NCI-H748 (cell line): ENCODE measurements around the gene SLC6A8.
"Not testable (repeated sequence)": the region's sequence is repeated elsewhere in the genome, so short reads cannot be mapped to it uniquely, and the experiment has no call there.

ENCODE experiments used
- DNase-seq: peaks from one replicate; lab custom pipeline; 2025; ENCODE audit not compliant: unreplicated experiment; lab: John Stamatoyannopoulos, UW

Gene SLC6A8

DNA sequence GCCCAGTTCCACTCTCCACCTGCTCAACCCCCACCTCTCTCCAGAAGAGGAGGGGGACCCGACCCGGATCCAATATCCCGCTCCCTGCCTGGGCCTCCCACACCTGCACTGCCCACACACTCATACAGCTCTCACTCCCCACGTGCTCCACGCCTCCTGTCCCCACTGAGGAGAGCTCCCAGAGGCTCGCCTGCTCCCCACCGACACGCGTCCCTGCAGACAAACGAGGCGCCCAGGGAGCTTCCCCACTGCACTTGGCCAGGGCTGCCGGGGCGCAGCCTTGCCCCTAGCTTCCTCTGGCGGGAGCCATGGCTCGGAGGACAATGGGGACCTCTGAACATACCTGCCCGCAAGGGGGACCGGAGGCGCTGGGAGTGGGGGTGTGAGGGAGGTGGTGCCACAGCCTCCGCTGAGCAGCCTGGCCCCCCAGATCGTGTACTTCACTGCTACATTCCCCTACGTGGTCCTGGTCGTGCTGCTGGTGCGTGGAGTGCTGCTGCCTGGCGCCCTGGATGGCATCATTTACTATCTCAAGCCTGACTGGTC lies 5.0 kb downstream of the SLC6A8 start:
- no peak for DNase-seq

DNA sequence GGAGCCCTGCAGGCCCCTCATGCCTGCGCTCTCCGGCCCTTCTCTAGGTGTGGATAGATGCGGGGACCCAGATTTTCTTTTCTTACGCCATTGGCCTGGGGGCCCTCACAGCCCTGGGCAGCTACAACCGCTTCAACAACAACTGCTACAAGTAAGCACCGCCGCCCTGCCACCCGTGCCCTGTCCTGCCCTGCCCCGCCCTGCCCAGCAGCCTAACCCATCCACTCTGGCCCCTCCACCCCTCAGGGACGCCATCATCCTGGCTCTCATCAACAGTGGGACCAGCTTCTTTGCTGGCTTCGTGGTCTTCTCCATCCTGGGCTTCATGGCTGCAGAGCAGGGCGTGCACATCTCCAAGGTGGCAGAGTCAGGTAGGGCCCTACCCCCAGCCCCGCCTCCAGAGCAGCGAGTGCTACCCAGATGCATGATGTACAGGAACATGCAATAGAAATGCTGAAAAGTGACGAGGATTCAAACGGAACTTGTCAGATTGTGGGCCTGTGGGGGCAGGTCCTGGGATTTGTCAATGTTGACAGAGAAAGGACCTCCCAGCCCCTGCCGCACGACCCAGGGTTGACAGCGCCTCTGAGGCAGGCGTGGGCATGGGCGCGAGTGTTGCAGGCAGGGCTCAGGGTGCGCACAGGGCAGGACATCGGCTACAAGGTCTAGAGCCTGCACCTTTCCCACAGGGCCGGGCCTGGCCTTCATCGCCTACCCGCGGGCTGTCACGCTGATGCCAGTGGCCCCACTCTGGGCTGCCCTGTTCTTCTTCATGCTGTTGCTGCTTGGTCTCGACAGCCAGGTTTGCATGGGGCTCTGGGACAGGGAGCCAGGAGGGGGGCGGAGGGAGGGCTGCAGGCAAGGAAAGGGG lies 5.7 kb downstream of the SLC6A8 start:
- DNase-seq, result no peak

DNA sequence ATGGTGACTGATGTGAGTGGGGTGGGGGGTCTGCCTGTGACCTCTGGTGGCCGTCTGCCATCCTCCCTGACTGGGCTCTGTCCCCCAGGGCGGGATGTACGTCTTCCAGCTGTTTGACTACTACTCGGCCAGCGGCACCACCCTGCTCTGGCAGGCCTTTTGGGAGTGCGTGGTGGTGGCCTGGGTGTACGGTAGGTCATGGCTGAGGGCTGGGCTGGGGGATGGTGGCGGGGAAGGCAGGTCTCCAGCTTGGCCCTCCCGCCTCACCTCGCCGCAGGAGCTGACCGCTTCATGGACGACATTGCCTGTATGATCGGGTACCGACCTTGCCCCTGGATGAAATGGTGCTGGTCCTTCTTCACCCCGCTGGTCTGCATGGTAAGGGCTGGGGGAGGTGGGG lies 6.5 kb downstream of the SLC6A8 start:
- DNase-seq, result not testable (repeated sequence)

GRCh38 chrX:153694687-153695270 lies 7.1 kb downstream of the SLC6A8 start:
- DNase-seq, result no peak

DNA sequence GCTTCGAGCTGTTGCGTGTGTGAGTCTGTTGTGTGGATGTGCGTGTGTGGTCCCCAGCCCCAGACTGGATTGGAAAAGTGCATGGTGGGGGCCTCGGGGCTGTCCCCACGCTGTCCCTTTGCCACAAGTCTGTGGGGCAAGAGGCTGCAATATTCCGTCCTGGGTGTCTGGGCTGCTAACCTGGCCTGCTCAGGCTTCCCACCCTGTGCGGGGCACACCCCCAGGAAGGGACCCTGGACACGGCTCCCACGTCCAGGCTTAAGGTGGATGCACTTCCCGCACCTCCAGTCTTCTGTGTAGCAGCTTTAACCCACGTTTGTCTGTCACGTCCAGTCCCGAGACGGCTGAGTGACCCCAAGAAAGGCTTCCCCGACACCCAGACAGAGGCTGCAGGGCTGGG lies 8.4 kb downstream of the SLC6A8 start:
- no peak for DNase-seq

DNA sequence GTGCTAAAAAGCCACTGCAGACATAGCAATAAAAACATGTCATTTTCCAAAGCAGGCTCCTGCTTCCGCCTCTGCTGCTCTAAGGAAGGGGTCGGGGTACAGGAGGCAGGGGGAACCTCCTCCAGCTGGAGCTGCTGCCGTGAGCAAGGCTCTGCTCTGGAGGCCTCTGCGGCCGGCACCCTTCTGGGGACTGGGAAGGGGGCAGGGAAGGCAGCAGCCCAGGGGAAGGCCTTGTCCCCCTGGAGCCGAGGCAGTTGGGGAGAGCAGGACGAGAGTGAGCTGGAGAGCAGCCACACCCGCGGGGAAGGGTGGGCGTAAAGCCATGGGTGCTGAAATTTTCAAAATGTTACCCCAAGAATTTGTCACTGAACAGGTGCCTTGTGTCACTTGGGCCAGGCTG lies 8.8 kb downstream of the SLC6A8 start:
- DNase-seq, result not testable (repeated sequence)

DNA sequence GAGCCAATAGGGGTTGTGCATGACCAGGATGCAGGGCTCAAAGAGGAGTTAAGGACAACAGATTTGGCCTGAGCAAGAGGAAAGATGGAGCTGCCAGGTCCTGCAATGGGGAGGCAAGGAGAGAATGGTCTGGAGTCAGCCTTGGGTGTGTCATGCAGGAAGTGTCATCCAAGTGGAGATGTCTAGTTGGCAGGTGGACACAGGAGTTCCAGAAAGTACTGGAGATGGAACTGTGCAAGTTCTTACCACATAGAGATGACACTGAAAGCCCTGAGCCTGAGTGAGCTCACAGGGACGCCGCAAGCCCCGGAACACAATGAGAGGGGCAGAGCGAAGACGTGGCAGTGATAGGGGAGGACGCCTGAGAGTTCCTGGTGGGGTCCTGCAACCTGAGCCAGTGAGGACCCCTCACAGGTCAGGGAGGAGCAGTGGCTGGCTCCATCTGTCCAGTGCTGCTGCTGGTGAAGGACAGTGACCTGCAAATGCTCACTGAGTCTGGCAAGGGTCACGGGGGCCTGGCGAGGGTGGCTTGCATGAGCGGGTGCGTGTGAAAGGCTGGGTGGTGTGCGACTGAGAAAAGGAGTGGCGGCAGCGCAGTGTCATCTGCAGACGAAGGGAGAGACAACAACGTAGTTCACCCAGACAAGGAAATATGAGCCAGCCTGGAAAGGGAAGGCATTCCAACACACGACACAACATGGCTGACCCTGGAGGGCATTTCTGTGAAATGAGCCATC lies 9.4 kb downstream of the SLC6A8 start:
- not testable (repeated sequence) for DNase-seq

DNA sequence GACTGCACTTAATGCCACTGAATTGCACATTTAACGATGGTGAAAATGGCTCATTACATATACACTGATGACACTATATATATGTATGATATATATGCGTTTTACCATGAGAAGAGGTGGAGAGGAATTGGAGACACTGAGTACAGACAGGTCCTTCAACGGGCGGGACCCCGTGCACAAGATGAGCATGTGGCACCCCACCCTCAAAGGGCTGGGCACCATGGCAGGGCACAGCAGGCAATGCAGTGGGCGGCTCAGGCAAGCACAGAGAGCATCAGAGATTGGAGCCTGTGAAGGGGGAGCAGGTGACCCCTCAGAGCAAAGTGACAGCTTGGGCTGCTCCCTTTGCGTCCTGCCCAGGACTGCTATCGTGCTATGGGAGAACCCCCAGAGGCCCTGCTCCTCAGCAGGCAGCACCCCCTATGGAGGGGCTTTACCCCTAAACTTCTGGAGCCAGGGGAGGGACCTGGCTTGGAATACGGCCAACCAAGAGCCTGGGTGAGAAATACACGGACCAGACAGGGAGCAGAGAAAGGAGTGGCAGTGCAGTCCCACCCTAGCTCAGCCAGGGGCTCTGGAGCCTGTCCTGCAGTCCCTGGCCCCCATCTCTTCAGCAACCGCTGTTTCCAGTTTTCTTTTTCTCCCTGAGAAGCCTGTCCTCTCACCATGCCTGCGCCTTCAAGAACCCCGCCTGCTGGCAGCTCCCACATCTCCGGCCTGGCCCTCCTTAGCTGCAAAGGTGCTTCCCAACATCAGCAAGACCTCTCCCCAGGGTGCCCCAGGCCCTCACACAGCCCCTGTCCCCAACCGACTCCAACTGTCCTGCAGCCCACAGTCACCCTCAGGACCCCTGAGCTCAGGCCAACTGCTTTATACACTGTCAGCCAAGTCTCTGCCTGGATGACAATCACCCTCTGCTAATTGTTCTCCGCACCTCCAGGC lies 10.5 kb downstream of the SLC6A8 start:
- DNase-seq, result no peak

- not testable (repeated sequence) for DNase-seq
Observed at GRCh38 chrX:153699210-153699783, 11.6 kb downstream of the SLC6A8 start.

- DNase-seq, result not testable (repeated sequence)
Observed at GRCh38 chrX:153699784-153700371, 12.2 kb downstream of the SLC6A8 start.

- DNase-seq, result no peak
Observed at GRCh38 chrX:153700376-153700945, 12.7 kb downstream of the SLC6A8 start.

DNA sequence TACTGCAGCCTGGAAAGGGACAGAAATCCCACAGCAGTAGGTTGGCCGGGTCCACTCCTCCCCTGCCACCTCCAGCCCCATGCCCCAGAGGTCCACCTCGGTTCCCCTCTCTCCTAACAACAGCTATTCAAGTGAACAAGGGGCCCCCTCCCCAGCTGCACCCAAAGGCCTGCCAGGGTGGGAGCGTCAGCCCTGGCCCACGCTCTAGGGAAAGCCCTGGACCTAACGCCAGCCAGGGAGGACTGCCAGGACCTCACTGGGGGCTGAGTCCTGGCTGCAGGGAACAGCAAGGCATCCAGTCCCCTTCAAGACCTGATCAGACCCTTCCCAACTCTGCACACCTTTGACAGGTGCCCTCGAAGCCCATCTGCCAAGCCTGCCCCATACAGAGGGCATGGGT lies 13.2 kb downstream of the SLC6A8 start:
- no peak for DNase-seq

- no peak for DNase-seq
Observed at GRCh38 chrX:153701706-153702105, 14.0 kb downstream of the SLC6A8 start.

- DNase-seq, result no peak
Observed at GRCh38 chrX:153702336-153703035, 14.8 kb downstream of the SLC6A8 start.

GRCh38 chrX:153703036-153703370 lies 15.3 kb downstream of the SLC6A8 start:
- DNase-seq, result no peak

DNA sequence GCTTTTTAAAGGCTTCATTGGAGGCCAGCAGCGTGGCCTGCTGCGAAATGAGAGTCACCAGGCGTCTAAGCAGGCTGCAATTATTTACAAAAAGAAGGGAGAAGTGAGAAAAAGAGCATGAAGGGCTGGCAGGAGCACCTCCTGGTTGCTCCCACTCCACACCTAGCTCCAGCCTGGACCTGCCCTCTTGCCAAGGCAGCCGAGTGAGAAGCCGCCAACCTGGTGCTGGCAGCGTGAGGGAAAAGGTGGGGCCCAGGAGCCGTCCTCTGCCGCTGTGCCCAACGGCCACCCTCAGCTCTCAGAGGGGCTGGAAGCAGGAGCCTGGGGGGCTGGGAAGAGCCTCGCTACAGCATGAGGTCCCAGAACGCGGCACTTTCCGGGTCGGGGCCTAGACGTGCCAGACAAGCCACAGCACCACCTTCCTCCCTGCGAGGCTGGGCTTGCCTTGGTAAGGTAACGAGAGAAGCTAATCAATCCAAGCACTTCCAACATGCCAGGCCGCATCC lies 16.3 kb downstream of the SLC6A8 start:
- no peak for DNase-seq

DNA sequence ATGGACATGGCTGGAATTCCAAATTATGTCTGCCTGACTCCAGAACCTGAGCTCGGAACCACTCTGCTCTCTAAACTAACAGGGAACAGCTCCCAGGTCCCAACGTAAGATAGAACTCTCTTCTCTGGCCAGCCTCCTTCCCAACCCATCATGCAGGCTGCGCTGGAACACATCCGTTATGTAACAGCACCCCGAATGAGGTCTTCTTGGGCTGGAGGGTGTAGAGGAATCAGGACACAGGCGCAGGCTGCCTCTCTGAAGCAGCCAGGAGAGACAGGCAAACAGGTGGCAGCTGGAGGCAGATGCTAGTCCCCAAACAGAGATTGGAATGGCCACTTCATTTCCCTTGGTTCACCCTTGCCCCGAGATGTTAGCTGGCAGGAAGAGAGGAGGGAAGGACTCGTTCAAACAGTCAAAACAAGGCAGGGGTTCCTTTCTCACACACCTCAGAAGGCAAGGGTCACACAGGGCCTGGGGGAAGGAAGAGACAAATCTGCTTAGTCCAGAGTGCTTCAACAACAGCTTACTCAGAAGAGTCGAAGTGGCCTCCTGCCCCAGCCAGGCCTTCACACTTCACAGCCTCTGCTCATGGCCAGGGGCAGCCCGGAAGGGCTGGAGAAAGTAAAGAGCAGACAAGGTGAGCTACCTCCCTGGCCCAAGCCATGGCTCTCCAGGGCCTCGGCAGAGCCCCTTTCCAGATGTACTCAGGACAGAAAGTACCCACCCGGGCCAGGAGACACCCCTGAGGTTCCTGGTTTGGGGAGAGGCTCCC lies 17.1 kb downstream of the SLC6A8 start:
- DNase-seq, result not testable (repeated sequence)
